WTC11 (cell line): ENCODE results near the gene RRBP1. TPM values are rescaled to one million over a fixed set of nuclear protein-coding genes. Genes with fewer than 3 reads are reported as not detected.
A peak's percentile ranks its signal among the peaks of the same experiment; 100 is the strongest.

Experiments
- ATAC-seq: fragments of 200-7000 bp; cut with Tn5 transposase; 2 replicates; pipeline ENCODE4 v1.10.0; 2021; ENCODE audit warnings: mild to moderate bottlenecking, moderate library complexity
- CTCF ChIA-PET: fragments of 300-600 bp; sonication (Branson Sonifier 250); formaldehyde crosslinking; loops from one replicate; lab custom pipeline; 2021; ENCODE audit warnings: antibody characterized with exemption; lab: Charles Lee
- POLR2A ChIA-PET: fragments of 350-600 bp; sonication (Branson Sonifier 250); formaldehyde crosslinking; loops from one replicate; lab custom pipeline; 2021; ENCODE audit warnings: antibody characterized with exemption; lab: Charles Lee
- DNase-seq: peaks from one replicate; pipeline ENCODE4 v3.0.0; 2021; ENCODE audit warnings: low spot score
- H3K27ac Mint-ChIP-seq: 2 replicates; pipeline ENCODE4 v1.8.0; 2021; ENCODE audit warnings: mixed read lengths
- H3K27me3 Mint-ChIP-seq: 2 replicates; pipeline ENCODE4 v1.8.0; 2021; ENCODE audit warnings: low read depth, mild to moderate bottlenecking, moderate library complexity, mixed read lengths
- H3K36me3 Mint-ChIP-seq: 2 replicates; pipeline ENCODE4 v1.8.0; 2021; ENCODE audit warnings: mixed read lengths
- H3K4me1 Mint-ChIP-seq: 2 replicates; pipeline ENCODE4 v1.8.0; 2022; ENCODE audit warnings: mixed read lengths
- H3K4me3 Mint-ChIP-seq: 2 replicates; pipeline ENCODE4 v1.8.0; 2021; ENCODE audit warnings: mild to moderate bottlenecking, moderate library complexity, mixed read lengths
- H3K9me3 Mint-ChIP-seq: 2 replicates; pipeline ENCODE4 v1.8.0; 2021; ENCODE audit warnings: mixed read lengths
- CREB1 ChIP-seq: sonication (generic); formaldehyde crosslinking; IDR thresholded peaks from 2 replicates; pipeline ENCODE4 v1.8.0; 2023; ENCODE audit warnings: mild to moderate bottlenecking, missing genetic modification reagents
- ERG ChIP-seq: fragments of 250-450 bp; sonication (Bioruptor Pico); IDR thresholded peaks from 2 replicates; pipeline ENCODE4 v1.8.0; 2021; ENCODE audit warnings: mild to moderate bottlenecking
- FOXJ3 ChIP-seq: sonication (generic); formaldehyde crosslinking; IDR thresholded peaks from 2 replicates; pipeline ENCODE4 v1.9.0; 2021; ENCODE audit warnings: missing genetic modification reagents, mild to moderate bottlenecking, borderline replicate concordance
- GABPB1 ChIP-seq: sonication (generic); formaldehyde crosslinking; IDR thresholded peaks from 2 replicates; pipeline ENCODE4 v1.8.1; 2023; ENCODE audit warnings: mild to moderate bottlenecking, missing genetic modification reagents
- IRF2 ChIP-seq: sonication (generic); formaldehyde crosslinking; IDR thresholded peaks from 2 replicates; pipeline ENCODE4 v1.8.0; 2022; ENCODE audit warnings: low read depth, missing genetic modification reagents, borderline replicate concordance
- MXD4 ChIP-seq: fragments of 250-450 bp; sonication (Bioruptor Pico); IDR thresholded peaks from 2 replicates; pipeline ENCODE4 v1.8.0; 2021; ENCODE audit warnings: mild to moderate bottlenecking, moderate library complexity, borderline replicate concordance
- NFATC4 ChIP-seq: fragments of 250-450 bp; sonication (Bioruptor Pico); IDR thresholded peaks from 2 replicates; pipeline ENCODE4 v1.9.0; 2021; ENCODE audit warnings: mild to moderate bottlenecking
- NFYB ChIP-seq: sonication (generic); formaldehyde crosslinking; conservative IDR thresholded peaks from 2 replicates; pipeline ENCODE4 v1.8.0; 2022; ENCODE audit warnings: low read depth, missing genetic modification reagents
- NR3C1 ChIP-seq: sonication (generic); formaldehyde crosslinking; conservative IDR thresholded peaks from 2 replicates; pipeline ENCODE4 v1.8.1; 2023; ENCODE audit warnings: low read depth, mild to moderate bottlenecking, missing genetic modification reagents
- RELA ChIP-seq: sonication (generic); formaldehyde crosslinking; IDR thresholded peaks from 2 replicates; pipeline ENCODE4 v1.8.1; 2022; ENCODE audit warnings: missing genetic modification reagents, mild to moderate bottlenecking, borderline replicate concordance
- SOX15 ChIP-seq: fragments of 250-450 bp; sonication (Bioruptor Pico); IDR thresholded peaks from 2 replicates; pipeline ENCODE4 v1.9.0; 2021; ENCODE audit warnings: mild to moderate bottlenecking
- TCF7 ChIP-seq: sonication (generic); formaldehyde crosslinking; IDR thresholded peaks from 2 replicates; pipeline ENCODE4 v1.8.0; 2022; ENCODE audit warnings: mild to moderate bottlenecking, low read depth, missing genetic modification reagents, moderate library complexity
- USF1 ChIP-seq: sonication (generic); formaldehyde crosslinking; IDR thresholded peaks from 2 replicates; pipeline ENCODE4 v1.8.0; 2022; ENCODE audit warnings: mild to moderate bottlenecking, missing genetic modification reagents
- USF2 ChIP-seq: sonication (generic); formaldehyde crosslinking; IDR thresholded peaks from 2 replicates; pipeline ENCODE4 v1.8.1; 2023; ENCODE audit warnings: mild to moderate bottlenecking, missing genetic modification reagents, moderate library complexity
- ZBTB43 ChIP-seq: sonication (generic); formaldehyde crosslinking; IDR thresholded peaks from 2 replicates; pipeline ENCODE4 v1.8.1; 2023; ENCODE audit warnings: mild to moderate bottlenecking, missing genetic modification reagents
- ZNF396 ChIP-seq: fragments of 250-450 bp; sonication (Bioruptor Pico); IDR thresholded peaks from 2 replicates; pipeline ENCODE4 v1.8.0; 2021; ENCODE audit warnings: mild to moderate bottlenecking, moderate library complexity, borderline replicate concordance
- ZNF416 ChIP-seq: fragments of 250-450 bp; sonication (Bioruptor Pico); IDR thresholded peaks from 2 replicates; pipeline ENCODE4 v1.9.0; 2021; ENCODE audit warnings: mild to moderate bottlenecking, inconsistent platforms
- ZNF671 ChIP-seq: fragments of 250-450 bp; sonication (Bioruptor Pico); IDR thresholded peaks from 2 replicates; pipeline ENCODE4 v1.8.0; 2021; ENCODE audit warnings: mild to moderate bottlenecking
- total RNA-seq: library from RNA; stranded (reverse); gene quantifications from 3 replicates; pipeline ENCODE4 v1.2.3, GENCODE V29; 2021
- TF ChIP-seq, protein P1 (sequence below): sonication (generic); formaldehyde crosslinking; IDR thresholded peaks from 2 replicates; pipeline ENCODE4 v1.8.1; 2022; ENCODE audit warnings: mild to moderate bottlenecking, missing genetic modification reagents, moderate library complexity, borderline replicate concordance
- TF ChIP-seq, protein P2 (sequence below): fragments of 250-450 bp; sonication (Bioruptor Pico); IDR thresholded peaks from 2 replicates; pipeline ENCODE4 v2.1.2; 2022; ENCODE audit warnings: mild to moderate bottlenecking, moderate library complexity
- TF ChIP-seq, protein P3 (sequence below): sonication (generic); formaldehyde crosslinking; IDR thresholded peaks from 2 replicates; pipeline ENCODE4 v1.8.1; 2022; ENCODE audit warnings: missing genetic modification reagents, borderline replicate concordance

The RRBP1 gene
- total RNA-seq, 1 experiment from 2014 or later = 171 TPM

- ChIA-PET POLR2A (interaction anchor here (1.0 kb wide), 2 partner anchors 13 to 174 kb away, joined by 3 to 4 read pairs; no protein-coding TSS in a partner anchor), CTCF (interaction anchor here (0.7 to 3.5 kb wide), 16 partner anchors 10 to 259 kb away, joined by 3 to 32 read pairs (median 4); partner anchors contain the start of gene BFSP1)
- Mint-ChIP-seq H3K27me3 (peaks cover 8% of the 10 kb centered on the region; the same call in 1 of the 2 replicates), H3K36me3 (peaks cover 17% of the 10 kb centered on the region), H3K4me1 (peaks cover 39% of the 10 kb centered on the region), H3K4me3 (peak overlapping the region; percentile 86)
- peak; percentile 33 for TF ChIP-seq GABPB1 (CRISPR knock-in tag)
- no peak for TF ChIP-seq MXD4 (CRISPR knock-in tag)
- TF ChIP-seq IRF2 = no peak
- TF ChIP-seq, all 79 proteins: peak for 1
- peak overlapping the region; percentile 67 for H3K27ac Mint-ChIP-seq
- DNase-seq (no peak), ATAC-seq (no peak)
- no peaks in the 10 kb centered on the region for H3K9me3 Mint-ChIP-seq
These were observed 1.9 kb downstream of the RRBP1 start for GRCh38 chr20:17679941-17680835.

DNA sequence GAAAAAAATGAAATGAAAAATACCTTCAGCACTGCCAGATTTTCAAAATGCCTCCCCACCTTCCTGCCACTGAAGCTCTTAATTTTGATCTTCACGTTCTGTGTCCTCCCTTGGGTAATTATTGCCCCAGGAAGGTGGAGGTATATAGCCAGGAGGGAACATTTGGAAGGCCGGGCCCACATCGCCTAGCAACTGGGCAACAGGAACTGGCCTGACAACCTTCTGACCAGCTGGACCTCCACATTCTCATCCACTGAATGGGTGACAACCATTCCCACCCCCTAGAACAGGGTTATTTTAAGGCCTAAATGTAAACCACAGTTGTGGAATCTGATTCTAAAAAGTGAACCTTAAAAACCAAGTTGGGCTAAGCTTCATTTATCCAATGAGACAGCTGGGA lies 3.2 kb downstream of the RRBP1 start:
- CTCF ChIA-PET = interaction anchor here (2.1 kb wide), 1 partner anchor 29 kb away, joined by 6 read pairs; no protein-coding TSS in a partner anchor
- POLR2A ChIA-PET = interaction anchor here (0.6 kb wide), 1 partner anchor 283 kb away, joined by 3 read pairs; no protein-coding TSS in a partner anchor
- Mint-ChIP-seq H3K36me3 (peaks cover 19% of the 10 kb centered on the region), H3K4me3 (no peak overlapping the region), H3K9me3 (no peaks in the 10 kb centered on the region), H3K4me1 (peaks cover 45% of the 10 kb centered on the region), H3K27ac (peak overlapping the region; percentile 85; the same call in 1 of the 2 replicates), H3K27me3 (no peaks in the 10 kb centered on the region)
- ATAC-seq = no peak
- DNase-seq = no peak
- TF ChIP-seq NR3C1 (CRISPR knock-in tag) (no peak), CREB1 (CRISPR knock-in tag) (no peak), TCF7 (CRISPR knock-in tag) (no peak), ZNF396 (CRISPR knock-in tag) (no peak), USF1 (CRISPR knock-in tag) (no peak), SOX15 (CRISPR knock-in tag) (no peak), ZBTB43 (CRISPR knock-in tag) (no peak), ZNF671 (CRISPR knock-in tag) (no peak), RELA (no peak), ZNF416 (no peak), FOXJ3 (CRISPR knock-in tag) (no peak), NFYB (CRISPR knock-in tag) (no peak), ERG (CRISPR knock-in tag) (no peak), USF2 (CRISPR knock-in tag) (no peak), NFATC4 (CRISPR knock-in tag) (no peak)
- TF ChIP-seq, protein P1, sequence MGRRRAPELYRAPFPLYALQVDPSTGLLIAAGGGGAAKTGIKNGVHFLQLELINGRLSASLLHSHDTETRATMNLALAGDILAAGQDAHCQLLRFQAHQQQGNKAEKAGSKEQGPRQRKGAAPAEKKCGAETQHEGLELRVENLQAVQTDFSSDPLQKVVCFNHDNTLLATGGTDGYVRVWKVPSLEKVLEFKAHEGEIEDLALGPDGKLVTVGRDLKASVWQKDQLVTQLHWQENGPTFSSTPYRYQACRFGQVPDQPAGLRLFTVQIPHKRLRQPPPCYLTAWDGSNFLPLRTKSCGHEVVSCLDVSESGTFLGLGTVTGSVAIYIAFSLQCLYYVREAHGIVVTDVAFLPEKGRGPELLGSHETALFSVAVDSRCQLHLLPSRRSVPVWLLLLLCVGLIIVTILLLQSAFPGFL (CRISPR knock-in tag) = no peak
- TF ChIP-seq, protein P2, sequence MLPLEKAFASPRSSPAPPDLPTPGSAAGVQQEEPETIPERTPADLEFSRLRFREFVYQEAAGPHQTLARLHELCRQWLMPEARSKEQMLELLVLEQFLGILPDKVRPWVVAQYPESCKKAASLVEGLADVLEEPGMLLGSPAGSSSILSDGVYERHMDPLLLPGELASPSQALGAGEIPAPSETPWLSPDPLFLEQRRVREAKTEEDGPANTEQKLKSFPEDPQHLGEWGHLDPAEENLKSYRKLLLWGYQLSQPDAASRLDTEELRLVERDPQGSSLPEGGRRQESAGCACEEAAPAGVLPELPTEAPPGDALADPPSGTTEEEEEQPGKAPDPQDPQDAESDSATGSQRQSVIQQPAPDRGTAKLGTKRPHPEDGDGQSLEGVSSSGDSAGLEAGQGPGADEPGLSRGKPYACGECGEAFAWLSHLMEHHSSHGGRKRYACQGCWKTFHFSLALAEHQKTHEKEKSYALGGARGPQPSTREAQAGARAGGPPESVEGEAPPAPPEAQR (CRISPR knock-in tag) = no peak
- TF ChIP-seq, protein P3, sequence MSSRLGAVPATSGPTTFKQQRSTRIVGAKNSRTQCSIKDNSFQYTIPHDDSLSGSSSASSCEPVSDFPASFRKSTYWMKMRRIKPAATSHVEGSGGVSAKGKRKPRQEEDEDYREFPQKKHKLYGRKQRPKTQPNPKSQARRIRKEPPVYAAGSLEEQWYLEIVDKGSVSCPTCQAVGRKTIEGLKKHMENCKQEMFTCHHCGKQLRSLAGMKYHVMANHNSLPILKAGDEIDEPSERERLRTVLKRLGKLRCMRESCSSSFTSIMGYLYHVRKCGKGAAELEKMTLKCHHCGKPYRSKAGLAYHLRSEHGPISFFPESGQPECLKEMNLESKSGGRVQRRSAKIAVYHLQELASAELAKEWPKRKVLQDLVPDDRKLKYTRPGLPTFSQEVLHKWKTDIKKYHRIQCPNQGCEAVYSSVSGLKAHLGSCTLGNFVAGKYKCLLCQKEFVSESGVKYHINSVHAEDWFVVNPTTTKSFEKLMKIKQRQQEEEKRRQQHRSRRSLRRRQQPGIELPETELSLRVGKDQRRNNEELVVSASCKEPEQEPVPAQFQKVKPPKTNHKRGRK (CRISPR knock-in tag) = no peak
